ENCODE data around the gene RSPO4. TPM values are rescaled to one million over a fixed set of nuclear protein-coding genes. Genes with fewer than 3 reads are reported as not detected.
A peak's percentile ranks its signal among the peaks of the same experiment; 100 is the strongest.

The RSPO4 gene
- polyA plus RNA-seq, 1 donor from 2014 or later = not detected

- no peak overlapping the region for H3K27ac Mint-ChIP-seq
- H3K4me1 Mint-ChIP-seq = no peaks in the 10 kb centered on the region
- H3K9me3 Mint-ChIP-seq = peaks cover 0 to 4% (median 0%) of the 10 kb centered on the region in 3 donors
- peaks cover 20% of the 10 kb centered on the region for H3K27me3 Mint-ChIP-seq
- no peak overlapping the region for H3K4me3 Mint-ChIP-seq
- peaks cover 1% of the 10 kb centered on the region for H3K36me3 Mint-ChIP-seq
These were observed 50.5 kb downstream of the RSPO4 start for GRCh38 chr20:951384-952169.

GRCh38 chr20:949717-950116, 52.4 kb downstream of the RSPO4 start:
- H3K36me3 Mint-ChIP-seq = peaks cover 1% of the 10 kb centered on the region
- H3K27me3 Mint-ChIP-seq = peaks cover 16% of the 10 kb centered on the region

GRCh38 chr20:946826-947225, 55.3 kb downstream of the RSPO4 start:
- Mint-ChIP-seq H3K27ac (no peak overlapping the region), H3K4me1 (no peaks in the 10 kb centered on the region), H3K36me3 (peaks cover 1% of the 10 kb centered on the region), H3K4me3 (no peak overlapping the region), H3K27me3 (peaks cover 16% of the 10 kb centered on the region), H3K9me3 (peaks cover 0 to 4% (median 0%) of the 10 kb centered on the region in 3 donors)

More at GRCh38 chr20:949717-950116, 52.4 kb downstream of the RSPO4 start:
- no peak overlapping the region for H3K4me3 Mint-ChIP-seq
- peaks cover 0 to 4% (median 0%) of the 10 kb centered on the region in 3 donors for H3K9me3 Mint-ChIP-seq
- no peak overlapping the region for H3K27ac Mint-ChIP-seq
- no peaks in the 10 kb centered on the region for H3K4me1 Mint-ChIP-seq

GRCh38 chr20:945841-946240, 56.3 kb downstream of the RSPO4 start:
- Mint-ChIP-seq H3K36me3 (peaks cover 1% of the 10 kb centered on the region), H3K27ac (no peak overlapping the region), H3K27me3 (peaks cover 18% of the 10 kb centered on the region), H3K9me3 (peaks cover 0 to 4% (median 0%) of the 10 kb centered on the region in 3 donors), H3K4me1 (no peaks in the 10 kb centered on the region), H3K4me3 (no peak overlapping the region)

- Mint-ChIP-seq H3K4me1 (no peaks in the 10 kb centered on the region), H3K27ac (no peak overlapping the region), H3K27me3 (peaks cover 13% of the 10 kb centered on the region), H3K4me3 (no peak overlapping the region), H3K36me3 (peaks cover 1% of the 10 kb centered on the region), H3K9me3 (peaks cover 0 to 4% (median 0%) of the 10 kb centered on the region in 3 donors)
These were observed 57.2 kb downstream of the RSPO4 start for GRCh38 chr20:944774-945410.

GRCh38 chr20:944148-944547, 58.0 kb downstream of the RSPO4 start:
- Mint-ChIP-seq H3K9me3 (peaks cover 0 to 4% (median 0%) of the 10 kb centered on the region in 3 donors), H3K4me1 (no peaks in the 10 kb centered on the region), H3K4me3 (no peak overlapping the region), H3K27me3 (peaks cover 12% of the 10 kb centered on the region), H3K36me3 (peaks cover 1% of the 10 kb centered on the region), H3K27ac (no peak overlapping the region)

- Mint-ChIP-seq H3K27ac (no peak overlapping the region), H3K4me1 (no peaks in the 10 kb centered on the region), H3K4me3 (no peak overlapping the region), H3K36me3 (no peaks in the 10 kb centered on the region), H3K27me3 (peaks cover 11% of the 10 kb centered on the region), H3K9me3 (peaks cover 0 to 2% (median 0%) of the 10 kb centered on the region in 3 donors)
These were observed 59.5 kb downstream of the RSPO4 start for GRCh38 chr20:942611-943010.

GRCh38 chr20:940926-941325, 61.2 kb downstream of the RSPO4 start:
- H3K4me1 Mint-ChIP-seq = no peaks in the 10 kb centered on the region
- no peaks in the 10 kb centered on the region for H3K36me3 Mint-ChIP-seq
- no peaks in the 10 kb centered on the region for H3K9me3 Mint-ChIP-seq
- no peak overlapping the region for H3K27ac Mint-ChIP-seq
- no peak overlapping the region for H3K4me3 Mint-ChIP-seq
- peaks cover 5% of the 10 kb centered on the region for H3K27me3 Mint-ChIP-seq

- H3K4me1 Mint-ChIP-seq = no peaks in the 10 kb centered on the region
- no peaks in the 10 kb centered on the region for H3K9me3 Mint-ChIP-seq
- H3K27me3 Mint-ChIP-seq = peaks cover 3% of the 10 kb centered on the region
- H3K4me3 Mint-ChIP-seq = no peak overlapping the region
- no peak overlapping the region for H3K27ac Mint-ChIP-seq
- no peaks in the 10 kb centered on the region for H3K36me3 Mint-ChIP-seq
These were observed 62.5 kb downstream of the RSPO4 start for GRCh38 chr20:939606-940005.

GRCh38 chr20:934186-934840, 67.8 kb downstream of the RSPO4 start:
- no peaks in the 10 kb centered on the region for H3K4me1 Mint-ChIP-seq
- H3K9me3 Mint-ChIP-seq = peaks cover 1 to 13% (median 12%) of the 10 kb centered on the region in 3 donors
- H3K27ac Mint-ChIP-seq = no peak overlapping the region
- no peak overlapping the region for H3K4me3 Mint-ChIP-seq
- no peaks in the 10 kb centered on the region for H3K27me3 Mint-ChIP-seq
- H3K36me3 Mint-ChIP-seq = no peaks in the 10 kb centered on the region

- H3K27me3 Mint-ChIP-seq = no peaks in the 10 kb centered on the region
- no peaks in the 10 kb centered on the region for H3K36me3 Mint-ChIP-seq
- no peaks in the 10 kb centered on the region for H3K4me1 Mint-ChIP-seq
- H3K4me3 Mint-ChIP-seq = no peak overlapping the region
- peaks cover 1 to 13% (median 12%) of the 10 kb centered on the region in 3 donors for H3K9me3 Mint-ChIP-seq
- H3K27ac Mint-ChIP-seq = no peak overlapping the region
These were observed 69.1 kb downstream of the RSPO4 start for GRCh38 chr20:933029-933428.

- Mint-ChIP-seq H3K27me3 (no peaks in the 10 kb centered on the region), H3K27ac (no peak overlapping the region), H3K9me3 (peaks cover 1 to 13% (median 12%) of the 10 kb centered on the region in 3 donors), H3K4me1 (no peaks in the 10 kb centered on the region), H3K36me3 (no peaks in the 10 kb centered on the region), H3K4me3 (no peak overlapping the region)
These were observed 70.7 kb downstream of the RSPO4 start for GRCh38 chr20:931401-931800.

GRCh38 chr20:926670-927069, 75.4 kb downstream of the RSPO4 start:
- H3K27me3 Mint-ChIP-seq = peaks cover 6% of the 10 kb centered on the region
- no peak overlapping the region for H3K27ac Mint-ChIP-seq
- H3K4me3 Mint-ChIP-seq = no peak overlapping the region
- H3K36me3 Mint-ChIP-seq = no peaks in the 10 kb centered on the region
- H3K4me1 Mint-ChIP-seq = peaks cover 0 to 2% (median 0%) of the 10 kb centered on the region in 3 donors
- peaks cover 1 to 10% (median 7%) of the 10 kb centered on the region in 3 donors for H3K9me3 Mint-ChIP-seq

GRCh38 chr20:925516-925915, 76.6 kb downstream of the RSPO4 start:
- H3K9me3 Mint-ChIP-seq = peaks cover 0 to 3% (median 0%) of the 10 kb centered on the region in 3 donors
- no peaks in the 10 kb centered on the region for H3K36me3 Mint-ChIP-seq
- H3K4me3 Mint-ChIP-seq = peak overlapping the region in 1 of 4 donors; percentile 10
- H3K4me1 Mint-ChIP-seq = peaks cover 0 to 2% (median 0%) of the 10 kb centered on the region in 3 donors
- no peak overlapping the region for H3K27ac Mint-ChIP-seq
- peaks cover 7% of the 10 kb centered on the region for H3K27me3 Mint-ChIP-seq

- Mint-ChIP-seq H3K9me3 (peaks cover 0 to 3% (median 1%) of the 10 kb centered on the region in 3 donors), H3K36me3 (peaks cover 2% of the 10 kb centered on the region), H3K4me3 (no peak overlapping the region), H3K27me3 (peaks cover 10% of the 10 kb centered on the region), H3K27ac (no peak overlapping the region), H3K4me1 (peaks cover 0 to 2% (median 0%) of the 10 kb centered on the region in 3 donors)
These were observed 77.5 kb downstream of the RSPO4 start for GRCh38 chr20:924639-925038.
